ENCODE measurements around the gene INSL3.

- no peak for TF ChIP-seq CTCF (IDR thresholded peaks at IDR 0.05)
- TF ChIP-seq EZH2 (IDR thresholded peaks at IDR 0.05; ENCODE audit: borderline replicate concordance, insufficient read depth, low read depth, low read length, poor library complexity, severe bottlenecking), result no peak
Measured at GRCh38 chr19:17863520-17864182, 42.3 kb upstream of the INSL3 start.
